Ovary (tissue), 3 donors: ENCODE measurements around the gene C21orf58.

Experiments
- EP300 ChIP-seq: sonication (generic); formaldehyde crosslinking; IDR thresholded peaks from one replicate; pipeline ENCODE4 v1.6.1; 2017; ENCODE audit warnings: antibody characterized with exemption
- POLR2A ChIP-seq: fragments of 450-650 bp; IDR thresholded peaks from one replicate; pipeline ENCODE4 v1.6.1; 2017; ENCODE audit warnings: antibody characterized with exemption, mild to moderate bottlenecking, moderate library complexity
- TF ChIP-seq, protein P1 (sequence below), 3 donors: fragments of 450-650 bp in 2 of 3; fragments of 200-600 bp in 1 of 3; IDR thresholded peaks; one replicate each; pipeline versions ENCODE4 v1.5.1 to v1.8.0; 2016 to 2022; ENCODE audit warnings: antibody characterized with exemption in 3 of 3, mild to moderate bottlenecking in 1 of 3
- donor health status: DM: no; HTN: no; CAD: no.

DNA sequence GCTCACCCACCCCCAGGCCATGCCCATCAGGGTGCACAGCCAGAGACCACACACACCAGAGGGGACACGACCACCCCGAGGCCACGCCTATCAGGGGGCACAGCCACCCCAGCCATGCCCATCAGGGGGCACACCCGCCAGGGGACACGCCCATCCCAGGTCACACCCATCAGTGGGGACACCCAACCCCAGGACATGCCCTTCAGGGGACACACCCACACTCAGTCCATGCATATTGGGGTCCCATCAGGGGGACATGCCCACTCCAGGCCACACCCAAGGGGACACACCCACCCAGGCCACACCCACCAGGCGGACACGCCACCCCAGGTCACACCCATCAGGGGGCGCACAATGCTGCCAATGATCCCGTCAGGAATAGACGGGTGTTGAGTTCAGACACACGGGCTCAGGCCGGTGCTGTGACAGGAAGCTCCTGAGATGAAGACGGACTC lies 59.0 kb downstream of the C21orf58 start:
- TF ChIP-seq, protein P1, sequence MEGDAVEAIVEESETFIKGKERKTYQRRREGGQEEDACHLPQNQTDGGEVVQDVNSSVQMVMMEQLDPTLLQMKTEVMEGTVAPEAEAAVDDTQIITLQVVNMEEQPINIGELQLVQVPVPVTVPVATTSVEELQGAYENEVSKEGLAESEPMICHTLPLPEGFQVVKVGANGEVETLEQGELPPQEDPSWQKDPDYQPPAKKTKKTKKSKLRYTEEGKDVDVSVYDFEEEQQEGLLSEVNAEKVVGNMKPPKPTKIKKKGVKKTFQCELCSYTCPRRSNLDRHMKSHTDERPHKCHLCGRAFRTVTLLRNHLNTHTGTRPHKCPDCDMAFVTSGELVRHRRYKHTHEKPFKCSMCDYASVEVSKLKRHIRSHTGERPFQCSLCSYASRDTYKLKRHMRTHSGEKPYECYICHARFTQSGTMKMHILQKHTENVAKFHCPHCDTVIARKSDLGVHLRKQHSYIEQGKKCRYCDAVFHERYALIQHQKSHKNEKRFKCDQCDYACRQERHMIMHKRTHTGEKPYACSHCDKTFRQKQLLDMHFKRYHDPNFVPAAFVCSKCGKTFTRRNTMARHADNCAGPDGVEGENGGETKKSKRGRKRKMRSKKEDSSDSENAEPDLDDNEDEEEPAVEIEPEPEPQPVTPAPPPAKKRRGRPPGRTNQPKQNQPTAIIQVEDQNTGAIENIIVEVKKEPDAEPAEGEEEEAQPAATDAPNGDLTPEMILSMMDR (IDR thresholded peaks at IDR 0.05) = no peak
- no peak for TF ChIP-seq POLR2A
- no peak for TF ChIP-seq EP300
